ENCODE data around the gene STYK1. TPM values are rescaled to one million over a fixed set of nuclear protein-coding genes. Genes with fewer than 3 reads are reported as not detected.

STYK1 gene
- total RNA-seq, 1 donor from 2014 or later = not detected

- no peaks in the 10 kb centered on the region for H3K36me3 Mint-ChIP-seq (ENCODE audit: low read depth)
- peaks cover 37% of the 10 kb centered on the region for H3K27me3 Mint-ChIP-seq (ENCODE audit: low read depth)
- peaks cover 40% of the 10 kb centered on the region for H3K4me1 Mint-ChIP-seq
- H3K4me3 Mint-ChIP-seq = peak overlapping the region; percentile 98
- H3K27ac Mint-ChIP-seq (ENCODE audit: unreplicated experiment) = no peak overlapping the region
- no peak for TF ChIP-seq CTCF (conservative IDR thresholded peaks at IDR 0.05)
- DNase-seq (ENCODE audit: low read depth, low spot score) = no peak
- H3K9me3 Mint-ChIP-seq = no peaks in the 10 kb centered on the region
Measured at GRCh38 chr12:10720974-10721650, 47.3 kb upstream of the STYK1 start.

GRCh38 chr12:10719482-10719881 lies 45.6 kb upstream of the STYK1 start:
- Mint-ChIP-seq H3K36me3 (ENCODE audit: low read depth) (peaks cover 5% of the 10 kb centered on the region), H3K27me3 (ENCODE audit: low read depth) (peaks cover 23% of the 10 kb centered on the region), H3K4me1 (peaks cover 40% of the 10 kb centered on the region), H3K9me3 (no peaks in the 10 kb centered on the region), H3K27ac (ENCODE audit: unreplicated experiment) (no peak overlapping the region), H3K4me3 (no peak overlapping the region)
- no peak for TF ChIP-seq CTCF (conservative IDR thresholded peaks at IDR 0.05)
- no peak for DNase-seq (ENCODE audit: low read depth, low spot score)

- Mint-ChIP-seq H3K4me3 (no peak overlapping the region), H3K9me3 (no peaks in the 10 kb centered on the region), H3K27me3 (ENCODE audit: low read depth) (peaks cover 11% of the 10 kb centered on the region), H3K36me3 (ENCODE audit: low read depth) (peaks cover 5% of the 10 kb centered on the region), H3K27ac (ENCODE audit: unreplicated experiment) (peak overlapping the region; percentile 13), H3K4me1 (peaks cover 33% of the 10 kb centered on the region)
- DNase-seq (ENCODE audit: low read depth, low spot score) = no peak
- TF ChIP-seq CTCF (conservative IDR thresholded peaks at IDR 0.05) = no peak
Measured at GRCh38 chr12:10718279-10718821, 44.5 kb upstream of the STYK1 start.

GRCh38 chr12:10717410-10717809 lies 43.6 kb upstream of the STYK1 start:
- H3K4me1 Mint-ChIP-seq = peaks cover 32% of the 10 kb centered on the region
- H3K27ac Mint-ChIP-seq (ENCODE audit: unreplicated experiment) = no peak overlapping the region

GRCh38 chr12:10716704-10717315 lies 43.0 kb upstream of the STYK1 start:
- Mint-ChIP-seq H3K4me1 (peaks cover 26% of the 10 kb centered on the region), H3K27me3 (ENCODE audit: low read depth) (peaks cover 4% of the 10 kb centered on the region), H3K9me3 (no peaks in the 10 kb centered on the region), H3K4me3 (peak overlapping the region; percentile 38), H3K36me3 (ENCODE audit: low read depth) (peaks cover 13% of the 10 kb centered on the region), H3K27ac (ENCODE audit: unreplicated experiment) (no peak overlapping the region)
- no peak for DNase-seq (ENCODE audit: low read depth, low spot score)
- TF ChIP-seq CTCF (conservative IDR thresholded peaks at IDR 0.05) = no peak

More at GRCh38 chr12:10717410-10717809, 43.6 kb upstream of the STYK1 start:
- peak overlapping the region; percentile 29 for H3K4me3 Mint-ChIP-seq
- no peak for DNase-seq (ENCODE audit: low read depth, low spot score)
- peaks cover 12% of the 10 kb centered on the region for H3K36me3 Mint-ChIP-seq (ENCODE audit: low read depth)
- TF ChIP-seq CTCF (conservative IDR thresholded peaks at IDR 0.05) = no peak
- no peaks in the 10 kb centered on the region for H3K9me3 Mint-ChIP-seq
- peaks cover 10% of the 10 kb centered on the region for H3K27me3 Mint-ChIP-seq (ENCODE audit: low read depth)

Measured in neural crest cell (in vitro differentiated cells).